Nephron progenitor cell (in vitro differentiated cells): Measurements from ENCODE around the gene CREB5.

ENCODE experiments used
- DNase-seq: peaks from one replicate; pipeline ENCODE4 v3.0.0; 2021
- H3K27ac Mint-ChIP-seq: 2 replicates; pipeline ENCODE4 v1.8.0; 2021; ENCODE audit warnings: mild to moderate bottlenecking, moderate library complexity, mixed read lengths
- H3K27me3 Mint-ChIP-seq: 2 replicates; pipeline ENCODE4 v1.8.0; 2021; ENCODE audit warnings: mild to moderate bottlenecking, low read depth, mixed read lengths; ENCODE audit not compliant: poor library complexity
- H3K36me3 Mint-ChIP-seq: 2 replicates; pipeline ENCODE4 v1.8.0; 2021; ENCODE audit warnings: low read depth, mixed read lengths
- H3K4me1 Mint-ChIP-seq: 2 replicates; pipeline ENCODE4 v1.8.0; 2021; ENCODE audit warnings: mixed read lengths
- H3K4me3 Mint-ChIP-seq: 2 replicates; pipeline ENCODE4 v1.8.0; 2021; ENCODE audit warnings: mild to moderate bottlenecking, moderate library complexity, mixed read lengths
- H3K9me3 Mint-ChIP-seq: 2 replicates; pipeline ENCODE4 v1.8.0; 2021; ENCODE audit warnings: mild to moderate bottlenecking, moderate library complexity, mixed read lengths
- CTCF ChIP-seq: fragments of 200-600 bp; sonication (generic); IDR thresholded peaks from 2 replicates; pipeline ENCODE4 v1.5.0; 2021; ENCODE audit warnings: antibody characterized with exemption

CREB5 gene

GRCh38 chr7:28619256-28619655, 206.9 kb downstream of the CREB5 start:
- Mint-ChIP-seq H3K4me3 (no peak overlapping the region), H3K27me3 (peaks cover 2% of the 10 kb centered on the region), H3K27ac (no peak overlapping the region), H3K4me1 (peaks cover 11% of the 10 kb centered on the region), H3K36me3 (no peaks in the 10 kb centered on the region), H3K9me3 (no peaks in the 10 kb centered on the region)
- no peak for DNase-seq
- no peak for TF ChIP-seq CTCF

DNA sequence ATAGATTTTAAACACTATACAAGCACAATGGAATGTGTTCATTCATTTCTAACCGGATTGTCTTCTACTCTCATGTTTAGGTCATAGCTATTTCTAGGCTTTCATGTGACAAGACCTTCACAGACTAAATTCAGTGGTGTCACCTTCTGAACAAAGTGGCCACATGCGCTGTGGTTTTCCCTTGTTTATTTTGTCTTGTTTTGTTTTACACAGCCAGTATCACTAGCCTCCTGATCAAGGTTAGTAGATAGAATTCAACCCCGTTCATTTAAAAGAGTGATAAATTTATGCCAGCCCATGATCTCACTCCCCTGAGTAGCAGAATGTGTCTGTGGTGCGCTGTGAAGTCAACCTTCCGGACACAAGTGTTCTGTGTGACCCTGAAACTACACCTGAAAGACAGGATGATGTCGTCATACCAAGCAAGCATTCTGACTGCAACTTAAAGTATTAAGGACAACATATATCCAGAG, 209.1 kb downstream of the CREB5 start:
- no peak for TF ChIP-seq CTCF
- Mint-ChIP-seq H3K36me3 (no peaks in the 10 kb centered on the region), H3K27ac (no peak overlapping the region), H3K9me3 (no peaks in the 10 kb centered on the region), H3K4me1 (peaks cover 23% of the 10 kb centered on the region), H3K4me3 (no peak overlapping the region), H3K27me3 (peaks cover 5% of the 10 kb centered on the region)
- no peak for DNase-seq

GRCh38 chr7:28623105-28623730, 210.9 kb downstream of the CREB5 start:
- Mint-ChIP-seq H3K9me3 (no peaks in the 10 kb centered on the region), H3K36me3 (no peaks in the 10 kb centered on the region), H3K27me3 (peaks cover 5% of the 10 kb centered on the region), H3K4me3 (no peak overlapping the region), H3K27ac (no peak overlapping the region), H3K4me1 (peaks cover 34% of the 10 kb centered on the region)
- no peak for DNase-seq
- TF ChIP-seq CTCF, result no peak

DNA sequence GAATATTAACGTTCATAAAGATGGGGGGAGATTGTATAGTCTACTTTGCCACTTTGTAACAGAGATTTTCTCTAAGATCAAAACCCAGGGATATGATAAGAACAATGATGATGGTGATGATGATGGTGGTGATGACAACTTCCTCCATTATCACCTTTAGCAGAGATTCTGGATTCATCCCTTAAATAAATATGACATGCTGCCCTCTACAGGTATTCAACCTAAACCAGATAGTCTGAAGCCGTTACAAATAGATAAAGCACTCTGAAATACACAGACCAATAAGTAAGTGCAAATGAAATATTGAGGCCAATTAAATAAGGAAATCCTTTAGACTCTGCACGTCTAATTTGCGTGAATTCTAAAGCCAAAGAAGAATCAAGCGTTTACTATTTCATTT, 211.5 kb downstream of the CREB5 start:
- Mint-ChIP-seq H3K36me3 (no peaks in the 10 kb centered on the region), H3K27me3 (peaks cover 5% of the 10 kb centered on the region), H3K9me3 (no peaks in the 10 kb centered on the region), H3K27ac (no peak overlapping the region), H3K4me1 (peaks cover 40% of the 10 kb centered on the region), H3K4me3 (no peak overlapping the region)
- peak; percentile 12 for TF ChIP-seq CTCF
- DNase-seq, result no peak

DNA sequence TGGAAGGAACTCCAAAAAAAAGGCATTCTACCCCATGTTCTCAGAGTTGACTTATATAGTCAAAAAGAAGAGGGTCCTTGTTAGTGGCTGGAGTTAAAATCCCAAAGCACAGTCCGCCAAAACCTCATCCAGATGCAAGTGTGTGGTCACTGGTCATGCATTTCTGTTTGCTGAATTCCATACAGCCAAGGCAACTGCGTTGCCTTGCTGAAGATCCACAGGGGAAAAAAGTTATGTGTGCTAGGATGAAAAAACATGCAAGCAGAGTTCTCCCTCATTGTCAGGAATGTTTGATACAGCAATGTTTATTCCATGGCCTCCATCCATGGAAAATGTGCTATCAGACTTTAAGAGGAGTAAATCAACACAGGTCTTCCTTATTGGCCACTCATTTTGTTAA, 213.1 kb downstream of the CREB5 start:
- Mint-ChIP-seq H3K27ac (no peak overlapping the region), H3K36me3 (no peaks in the 10 kb centered on the region), H3K9me3 (no peaks in the 10 kb centered on the region), H3K27me3 (peaks cover 7% of the 10 kb centered on the region), H3K4me1 (peaks cover 46% of the 10 kb centered on the region), H3K4me3 (no peak overlapping the region)
- DNase-seq, result no peak
- TF ChIP-seq CTCF, result no peak

GRCh38 chr7:28626221-28626620, 213.9 kb downstream of the CREB5 start:
- no peaks in the 10 kb centered on the region for H3K9me3 Mint-ChIP-seq
- TF ChIP-seq CTCF, result no peak
- no peak overlapping the region for H3K27ac Mint-ChIP-seq
- H3K4me1 Mint-ChIP-seq, result peaks cover 46% of the 10 kb centered on the region
- H3K27me3 Mint-ChIP-seq, result peaks cover 8% of the 10 kb centered on the region
- H3K36me3 Mint-ChIP-seq, result no peaks in the 10 kb centered on the region
- no peak overlapping the region for H3K4me3 Mint-ChIP-seq
- DNase-seq, result no peak
